GM12878 (cell line): ENCODE data around the gene UBTF. TPM values are rescaled to one million over a fixed set of nuclear protein-coding genes. Genes with fewer than 3 reads are reported as not detected.

Source experiments
- CHD4 ChIP-seq: fragments of 200-600 bp; sonication (generic); IDR thresholded peaks from 2 replicates; pipeline ENCODE4 v1.6.1; 2016; ENCODE audit warnings: mild to moderate bottlenecking
- CREM ChIP-seq: IDR thresholded peaks from 2 replicates; pipeline ENCODE4 v1.6.1; 2014; ENCODE audit warnings: antibody characterized with exemption, low read depth
- EP300 ChIP-seq, 2 experiments: fragments of 150-350 bp in 1 of 2; IDR thresholded peaks; 2 replicates each; pipeline ENCODE4 v1.6.1; 2011 to 2012; ENCODE audit warnings: low read depth in 2 of 2, low read length in 2 of 2, borderline replicate concordance in 1 of 2, improper control_type of control experiment in 1 of 2, inconsistent platforms in 1 of 2; ENCODE audit not compliant: control insufficient read depth in 1 of 2
- NFXL1 ChIP-seq: fragments of 450-650 bp; IDR thresholded peaks from 2 replicates; pipeline ENCODE4 v1.6.1; 2017; ENCODE audit warnings: antibody characterized with exemption, mild to moderate bottlenecking, borderline replicate concordance
- PAX5 ChIP-seq: IDR thresholded peaks from 2 replicates; pipeline ENCODE4 v1.6.1; 2011; ENCODE audit warnings: low read depth, low read length, borderline replicate concordance
- PAX8 ChIP-seq: fragments of 450-650 bp; IDR thresholded peaks from 2 replicates; pipeline ENCODE4 v1.6.1; 2017; ENCODE audit warnings: mild to moderate bottlenecking, moderate library complexity
- PML ChIP-seq: IDR thresholded peaks from 2 replicates; pipeline ENCODE4 v1.6.1; 2012; ENCODE audit warnings: low read length, inconsistent platforms
- RAD21 ChIP-seq: IDR thresholded peaks from 2 replicates; pipeline ENCODE4 v1.6.1; 2011; ENCODE audit warnings: mild to moderate bottlenecking, low read depth, low read length, moderate library complexity; ENCODE audit not compliant: insufficient read depth
- SREBF1 ChIP-seq: IDR thresholded peaks from 2 replicates; pipeline ENCODE4 v1.6.1; 2012; ENCODE audit warnings: mild to moderate bottlenecking, low read length
- SUZ12 ChIP-seq: fragments of 200-600 bp; sonication (generic); IDR thresholded peaks from one replicate; pipeline ENCODE4 v1.6.1; 2018; ENCODE audit warnings: antibody characterized with exemption, mild to moderate bottlenecking; ENCODE audit not compliant: unreplicated experiment
- TBL1XR1 ChIP-seq: IDR thresholded peaks from 2 replicates; pipeline ENCODE4 v1.6.1; 2012; ENCODE audit warnings: low read depth, low read length, improper control_type of control experiment
- WRNIP1 ChIP-seq: IDR thresholded peaks from 2 replicates; pipeline ENCODE4 v1.6.1; 2011; ENCODE audit warnings: low read depth, low read length, improper control_type of control experiment, borderline replicate concordance
- polyA plus RNA-seq, 11 experiments: library from polyadenylated mRNA; depleted of rRNA in 4 of 11; unstranded in 6 of 11; stranded (reverse) in 5 of 11; fragments of >200 nt; fragmentation: Nextera tagmentation in 4 of 11; fragmentation: Illumina TruSeq in 1 of 11; extraction: Ambion mirVana in 4 of 11; extraction: Trizol in 1 of 11; gene quantifications; 1 replicate in 1 of 11; 2 replicates in 10 of 11; pipeline versions ENCODE4 v1.2.1 to v1.2.3, GENCODE V29; 2011 to 2016; ENCODE audit warnings: inconsistent platforms in 2 of 11, missing spikeins in 2 of 11, low read depth in 1 of 11
- total RNA-seq, 4 experiments: library from RNA; depleted of rRNA in 3 of 4; stranded (reverse); fragments of >200 nt in 3 of 4; fragmentation: Illumina TruSeq in 1 of 4; extraction: Trizol in 1 of 4; gene quantifications; 2 replicates each; pipeline versions ENCODE4 v1.2.1 to v1.2.3, GENCODE V29; 2013 to 2021
- TF ChIP-seq, protein P1 (sequence below): fragments of 450-650 bp; IDR thresholded peaks from 2 replicates; pipeline ENCODE4 v1.6.1; 2016; ENCODE audit warnings: mild to moderate bottlenecking, moderate library complexity, borderline replicate concordance
- TF ChIP-seq, protein P2 (sequence below): IDR thresholded peaks from 2 replicates; pipeline ENCODE4 v1.6.1; 2011; ENCODE audit warnings: borderline replicate concordance, low read depth, mild to moderate bottlenecking, moderate library complexity, mixed read lengths, low read length; ENCODE audit not compliant: insufficient read depth; ENCODE audit errors: extremely low read length
- TF ChIP-seq, protein P3 (sequence below): IDR thresholded peaks from 2 replicates; pipeline ENCODE4 v1.6.1; 2012; ENCODE audit warnings: low read depth, low read length, improper control_type of control experiment
- TF ChIP-seq, protein P4 (sequence below): fragments of 450-650 bp; IDR thresholded peaks from 2 replicates; pipeline ENCODE4 v1.6.1; 2017; ENCODE audit warnings: mild to moderate bottlenecking, moderate library complexity
- TF ChIP-seq, protein P5 (sequence below): IDR thresholded peaks from 2 replicates; pipeline ENCODE4 v1.6.1; 2012; ENCODE audit warnings: low read depth, low read length, improper control_type of control experiment

Gene UBTF
- total and polyA plus RNA-seq, 10 of the 15 experiments (the other 5 are each of a cell fraction or from before 2014, with no cell fraction given), result 2.2 to 124 (median 79.6) TPM

DNA sequence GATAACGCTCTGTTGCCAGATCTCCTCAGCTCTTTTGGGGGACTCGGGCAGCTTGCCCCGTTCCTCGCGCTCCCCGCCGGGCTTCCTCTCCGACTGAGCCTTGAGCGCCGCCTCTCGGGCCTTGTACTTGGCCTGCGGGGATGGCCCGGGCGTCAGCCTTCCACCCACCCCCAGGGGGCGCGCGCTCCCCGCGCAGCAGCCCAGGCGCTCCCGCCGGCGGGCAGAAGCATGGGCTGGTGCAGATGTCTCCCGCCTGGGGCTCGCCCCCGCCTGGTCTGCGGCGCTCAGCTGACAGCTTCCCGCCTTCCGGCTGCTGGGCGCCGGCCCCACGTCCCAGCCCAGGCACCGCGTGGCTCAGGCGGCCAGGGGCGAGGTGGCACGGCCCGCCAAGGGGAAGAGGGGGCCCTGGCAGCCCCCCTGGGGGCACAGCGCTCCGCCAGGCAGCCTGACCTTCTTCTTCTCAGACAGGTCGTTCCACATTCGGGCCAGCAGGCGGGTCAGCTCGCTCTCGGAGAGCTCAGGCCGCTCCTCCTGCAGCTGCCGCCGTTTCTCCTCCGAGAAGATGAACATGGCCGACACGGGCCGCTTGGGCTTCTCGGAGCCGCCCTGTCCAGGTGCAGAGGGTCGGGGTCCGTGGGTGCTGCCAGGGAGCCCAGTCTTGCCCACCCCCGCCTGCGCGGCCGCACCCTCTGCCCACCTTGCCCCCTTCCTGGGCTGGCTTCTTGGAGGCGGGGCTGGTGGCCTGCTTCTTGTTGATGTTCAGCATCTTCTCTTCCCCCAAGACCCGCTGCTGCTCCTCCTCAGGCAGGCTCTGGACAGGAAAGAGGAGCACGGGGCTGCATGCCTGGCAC lies 8.9 kb downstream of the UBTF start (continued):
- TF ChIP-seq WRNIP1 (no peak), RAD21 (peak; percentile 91), PAX8 (no peak), PAX5 (no peak; the same call in 1 of the 2 replicates), SUZ12 (no peak), CHD4 (no peak), TBL1XR1 (no peak), CREM (0 out of 2 replicates have a peak, but pooled peaks have one; percentile 35), PML (no peak), SREBF1 (no peak), NFXL1 (no peak), EP300 (IDR thresholded peaks at IDR 0.05; ENCODE audit: borderline replicate concordance in 1 of 2, control insufficient read depth in 1 of 2, low read depth in 2 of 2, low read length in 2 of 2) (no peak)
- TF ChIP-seq, protein P1, sequence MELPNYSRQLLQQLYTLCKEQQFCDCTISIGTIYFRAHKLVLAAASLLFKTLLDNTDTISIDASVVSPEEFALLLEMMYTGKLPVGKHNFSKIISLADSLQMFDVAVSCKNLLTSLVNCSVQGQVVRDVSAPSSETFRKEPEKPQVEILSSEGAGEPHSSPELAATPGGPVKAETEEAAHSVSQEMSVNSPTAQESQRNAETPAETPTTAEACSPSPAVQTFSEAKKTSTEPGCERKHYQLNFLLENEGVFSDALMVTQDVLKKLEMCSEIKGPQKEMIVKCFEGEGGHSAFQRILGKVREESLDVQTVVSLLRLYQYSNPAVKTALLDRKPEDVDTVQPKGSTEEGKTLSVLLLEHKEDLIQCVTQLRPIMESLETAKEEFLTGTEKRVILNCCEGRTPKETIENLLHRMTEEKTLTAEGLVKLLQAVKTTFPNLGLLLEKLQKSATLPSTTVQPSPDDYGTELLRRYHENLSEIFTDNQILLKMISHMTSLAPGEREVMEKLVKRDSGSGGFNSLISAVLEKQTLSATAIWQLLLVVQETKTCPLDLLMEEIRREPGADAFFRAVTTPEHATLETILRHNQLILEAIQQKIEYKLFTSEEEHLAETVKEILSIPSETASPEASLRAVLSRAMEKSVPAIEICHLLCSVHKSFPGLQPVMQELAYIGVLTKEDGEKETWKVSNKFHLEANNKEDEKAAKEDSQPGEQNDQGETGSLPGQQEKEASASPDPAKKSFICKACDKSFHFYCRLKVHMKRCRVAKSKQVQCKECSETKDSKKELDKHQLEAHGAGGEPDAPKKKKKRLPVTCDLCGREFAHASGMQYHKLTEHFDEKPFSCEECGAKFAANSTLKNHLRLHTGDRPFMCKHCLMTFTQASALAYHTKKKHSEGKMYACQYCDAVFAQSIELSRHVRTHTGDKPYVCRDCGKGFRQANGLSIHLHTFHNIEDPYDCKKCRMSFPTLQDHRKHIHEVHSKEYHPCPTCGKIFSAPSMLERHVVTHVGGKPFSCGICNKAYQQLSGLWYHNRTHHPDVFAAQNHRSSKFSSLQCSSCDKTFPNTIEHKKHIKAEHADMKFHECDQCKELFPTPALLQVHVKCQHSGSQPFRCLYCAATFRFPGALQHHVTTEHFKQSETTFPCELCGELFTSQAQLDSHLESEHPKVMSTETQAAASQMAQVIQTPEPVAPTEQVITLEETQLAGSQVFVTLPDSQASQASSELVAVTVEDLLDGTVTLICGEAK, result no peak
- TF ChIP-seq, protein P2, sequence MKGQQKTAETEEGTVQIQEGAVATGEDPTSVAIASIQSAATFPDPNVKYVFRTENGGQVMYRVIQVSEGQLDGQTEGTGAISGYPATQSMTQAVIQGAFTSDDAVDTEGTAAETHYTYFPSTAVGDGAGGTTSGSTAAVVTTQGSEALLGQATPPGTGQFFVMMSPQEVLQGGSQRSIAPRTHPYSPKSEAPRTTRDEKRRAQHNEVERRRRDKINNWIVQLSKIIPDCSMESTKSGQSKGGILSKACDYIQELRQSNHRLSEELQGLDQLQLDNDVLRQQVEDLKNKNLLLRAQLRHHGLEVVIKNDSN, result no peak
- TF ChIP-seq, protein P3, sequence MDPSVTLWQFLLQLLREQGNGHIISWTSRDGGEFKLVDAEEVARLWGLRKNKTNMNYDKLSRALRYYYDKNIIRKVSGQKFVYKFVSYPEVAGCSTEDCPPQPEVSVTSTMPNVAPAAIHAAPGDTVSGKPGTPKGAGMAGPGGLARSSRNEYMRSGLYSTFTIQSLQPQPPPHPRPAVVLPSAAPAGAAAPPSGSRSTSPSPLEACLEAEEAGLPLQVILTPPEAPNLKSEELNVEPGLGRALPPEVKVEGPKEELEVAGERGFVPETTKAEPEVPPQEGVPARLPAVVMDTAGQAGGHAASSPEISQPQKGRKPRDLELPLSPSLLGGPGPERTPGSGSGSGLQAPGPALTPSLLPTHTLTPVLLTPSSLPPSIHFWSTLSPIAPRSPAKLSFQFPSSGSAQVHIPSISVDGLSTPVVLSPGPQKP, result no peak
- TF ChIP-seq, protein P4, sequence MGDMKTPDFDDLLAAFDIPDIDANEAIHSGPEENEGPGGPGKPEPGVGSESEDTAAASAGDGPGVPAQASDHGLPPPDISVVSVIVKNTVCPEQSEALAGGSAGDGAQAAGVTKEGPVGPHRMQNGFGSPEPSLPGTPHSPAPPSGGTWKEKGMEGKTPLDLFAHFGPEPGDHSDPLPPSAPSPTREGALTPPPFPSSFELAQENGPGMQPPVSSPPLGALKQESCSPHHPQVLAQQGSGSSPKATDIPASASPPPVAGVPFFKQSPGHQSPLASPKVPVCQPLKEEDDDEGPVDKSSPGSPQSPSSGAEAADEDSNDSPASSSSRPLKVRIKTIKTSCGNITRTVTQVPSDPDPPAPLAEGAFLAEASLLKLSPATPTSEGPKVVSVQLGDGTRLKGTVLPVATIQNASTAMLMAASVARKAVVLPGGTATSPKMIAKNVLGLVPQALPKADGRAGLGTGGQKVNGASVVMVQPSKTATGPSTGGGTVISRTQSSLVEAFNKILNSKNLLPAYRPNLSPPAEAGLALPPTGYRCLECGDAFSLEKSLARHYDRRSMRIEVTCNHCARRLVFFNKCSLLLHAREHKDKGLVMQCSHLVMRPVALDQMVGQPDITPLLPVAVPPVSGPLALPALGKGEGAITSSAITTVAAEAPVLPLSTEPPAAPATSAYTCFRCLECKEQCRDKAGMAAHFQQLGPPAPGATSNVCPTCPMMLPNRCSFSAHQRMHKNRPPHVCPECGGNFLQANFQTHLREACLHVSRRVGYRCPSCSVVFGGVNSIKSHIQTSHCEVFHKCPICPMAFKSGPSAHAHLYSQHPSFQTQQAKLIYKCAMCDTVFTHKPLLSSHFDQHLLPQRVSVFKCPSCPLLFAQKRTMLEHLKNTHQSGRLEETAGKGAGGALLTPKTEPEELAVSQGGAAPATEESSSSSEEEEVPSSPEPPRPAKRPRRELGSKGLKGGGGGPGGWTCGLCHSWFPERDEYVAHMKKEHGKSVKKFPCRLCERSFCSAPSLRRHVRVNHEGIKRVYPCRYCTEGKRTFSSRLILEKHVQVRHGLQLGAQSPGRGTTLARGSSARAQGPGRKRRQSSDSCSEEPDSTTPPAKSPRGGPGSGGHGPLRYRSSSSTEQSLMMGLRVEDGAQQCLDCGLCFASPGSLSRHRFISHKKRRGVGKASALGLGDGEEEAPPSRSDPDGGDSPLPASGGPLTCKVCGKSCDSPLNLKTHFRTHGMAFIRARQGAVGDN, result peak; percentile 28; the same call in 1 of the 2 replicates
- TF ChIP-seq, protein P5, sequence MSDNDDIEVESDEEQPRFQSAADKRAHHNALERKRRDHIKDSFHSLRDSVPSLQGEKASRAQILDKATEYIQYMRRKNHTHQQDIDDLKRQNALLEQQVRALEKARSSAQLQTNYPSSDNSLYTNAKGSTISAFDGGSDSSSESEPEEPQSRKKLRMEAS, result peak; percentile 77
